Lung (tissue), 12 donors: ENCODE results near the gene ACADSB. TPM values are rescaled to one million over a fixed set of nuclear protein-coding genes. Genes with fewer than 3 reads are reported as not detected.

Experiments used
- ATAC-seq: fragments of 200-7000 bp; cut with Tn5 transposase; one replicate; pipeline ENCODE4 v1.9.1; 2020; ENCODE audit warnings: moderate number of reproducible peaks; ENCODE audit not compliant: insufficient read depth, low FRiP score
- DNase-seq, 3 donors: peaks; one replicate each; pipeline ENCODE4 v3.0.0-alpha.2; 2013 to 2017
- H3K27ac ChIP-seq, 2 donors: one replicate each; pipeline ENCODE4 v1.5.1; 2013; ENCODE audit warnings: mild to moderate bottlenecking in 2 of 2, moderate library complexity in 2 of 2, control low read depth in 1 of 2, inconsistent platforms in 1 of 2, low read depth in 1 of 2, low read length in 1 of 2
- H3K27me3 ChIP-seq, 3 donors: one replicate each; pipeline ENCODE4 v1.5.1; 2013; ENCODE audit warnings: low read length in 2 of 3; ENCODE audit not compliant: control insufficient read depth in 3 of 3, insufficient read depth in 3 of 3
- H3K36me3 ChIP-seq, 4 donors: one replicate each; pipeline ENCODE4 v1.5.1; 2013; ENCODE audit warnings: low read length in 4 of 4, mild to moderate bottlenecking in 1 of 4, moderate library complexity in 1 of 4; ENCODE audit not compliant: control insufficient read depth in 4 of 4, insufficient read depth in 4 of 4
- H3K4me1 ChIP-seq, 5 donors: one replicate each; pipeline ENCODE4 v1.5.1; 2013; ENCODE audit warnings: low read length in 5 of 5, mild to moderate bottlenecking in 2 of 5, moderate library complexity in 1 of 5; ENCODE audit not compliant: control insufficient read depth in 5 of 5, insufficient read depth in 5 of 5
- H3K4me3 ChIP-seq: one replicate; pipeline ENCODE4 v1.5.1; 2013; ENCODE audit warnings: mild to moderate bottlenecking, control low read depth, moderate library complexity
- H3K9ac ChIP-seq, 2 donors: one replicate each; pipeline ENCODE4 v1.5.1; 2013; ENCODE audit warnings: low read length in 2 of 2, control low read depth in 1 of 2; ENCODE audit not compliant: insufficient read depth in 1 of 2
- H3K9me3 ChIP-seq, 4 donors: one replicate each; pipeline ENCODE4 v1.5.1; 2013; ENCODE audit warnings: low read length in 3 of 4, mild to moderate bottlenecking in 1 of 4, moderate library complexity in 1 of 4; ENCODE audit not compliant: control insufficient read depth in 4 of 4, insufficient read depth in 3 of 4
- CTCF ChIP-seq: IDR thresholded peaks from 2 replicates; pipeline ENCODE4 v1.5.1; 2012; ENCODE audit warnings: mild to moderate bottlenecking; ENCODE audit errors: control extremely low read depth, extremely low read depth
- WGBS, 2 donors: extraction: QIAGEN DNeasy Blood & Tissue Kit; methylation state at CpG; one replicate each; pipeline ENCODE4 v1.1.7; 2013; 5-methylcytosine and 5-hydroxymethylcytosine counted together
- polyA plus RNA-seq, 2 donors: library from polyadenylated mRNA; stranded (reverse); fragments of 200-250 nt; gene quantifications; one replicate each; pipeline ENCODE4 v1.2.1, GENCODE V29; 2013
- total RNA-seq, 2 donors: library from RNA; depleted of rRNA in 1 of 2; stranded (reverse); fragments of >200 nt in 1 of 2; gene quantifications; one replicate each; pipeline ENCODE4 v1.2.1, GENCODE V29; 2014 to 2021
- donor health status: control.
- donor health status: control.
- donor health status: Bipolar disorder and iron deficiency.
- donor health status: healthy.
- donor health status: DM: yes; HTN: yes; CAD: no.

ACADSB gene
- total and polyA plus RNA-seq, 4 donors = 8.2 to 36.2 (median 14.9) TPM

DNA sequence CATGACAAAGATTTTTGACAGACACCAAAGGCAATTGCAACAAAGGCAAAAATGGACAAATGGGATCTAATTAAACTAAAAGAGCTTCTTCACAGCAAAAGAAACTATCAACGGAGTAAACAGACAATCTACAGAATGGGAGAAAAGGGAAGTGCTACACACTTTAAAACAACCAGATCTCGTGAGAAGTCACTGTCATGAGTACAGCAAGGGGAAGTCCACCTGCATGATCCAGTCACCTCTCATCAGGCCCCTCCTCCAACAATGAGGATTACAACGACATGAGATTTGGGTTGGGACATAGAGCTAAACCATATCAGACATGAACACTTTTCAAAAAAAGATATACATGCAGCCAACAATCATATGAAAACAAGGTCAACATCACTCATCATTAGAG lies 40.1 kb upstream of the ACADSB start:
- no peak overlapping the region for H3K9ac ChIP-seq
- H3K27ac ChIP-seq = no peak overlapping the region
- ATAC-seq = no peak
- no peak for TF ChIP-seq CTCF
- no peaks in the 10 kb centered on the region for H3K4me1 ChIP-seq
- H3K36me3 ChIP-seq = no peaks in the 10 kb centered on the region
- no peak for DNase-seq
- H3K27me3 ChIP-seq = no peaks in the 10 kb centered on the region
- 75 to 81% methylated on average over 3 of the region's 3 CpGs for WGBS, 2 donors
- H3K9me3 ChIP-seq = peaks cover 0 to 11% (median 5%) of the 10 kb centered on the region in 4 donors
- no peak overlapping the region for H3K4me3 ChIP-seq

GRCh38 chr10:122974023-122974422 lies 34.8 kb upstream of the ACADSB start:
- DNase-seq = peak in 1 of 3 donors; percentile 32
- no peaks in the 10 kb centered on the region for H3K9me3 ChIP-seq
- no peak overlapping the region for H3K27ac ChIP-seq
- 61 to 81% methylated on average over 5 of the region's 5 CpGs for WGBS, 2 donors
- TF ChIP-seq CTCF = no peak
- no peak for ATAC-seq
- H3K4me1 ChIP-seq = no peaks in the 10 kb centered on the region
- H3K27me3 ChIP-seq = no peaks in the 10 kb centered on the region
- H3K36me3 ChIP-seq = no peaks in the 10 kb centered on the region
- H3K9ac ChIP-seq = no peak overlapping the region
- no peak overlapping the region for H3K4me3 ChIP-seq

- no peaks in the 10 kb centered on the region for H3K27me3 ChIP-seq
Observed at GRCh38 chr10:122974543-122975064, 34.2 kb upstream of the ACADSB start.

More at GRCh38 chr10:122974543-122975064, 34.2 kb upstream of the ACADSB start:
- no peak overlapping the region for H3K9ac ChIP-seq
- DNase-seq (no peak), ATAC-seq (no peak)
- no peak overlapping the region for H3K4me3 ChIP-seq
- H3K27ac ChIP-seq = no peak overlapping the region
- TF ChIP-seq CTCF = no peak
- peaks cover 0 to under 1% (median 0%) of the 10 kb centered on the region in 5 donors for H3K4me1 ChIP-seq
- H3K36me3 ChIP-seq = no peaks in the 10 kb centered on the region
- WGBS, 2 donors = 82 to 89% methylated on average over 3 of the region's 3 CpGs
- no peaks in the 10 kb centered on the region for H3K9me3 ChIP-seq
